HG03354 (cell line): Measurements from ENCODE around the gene CFDP1.

Source experiments
- ATAC-seq: cut with Tn5 transposase; IDR thresholded peaks from one replicate; pipeline ENCODE4 v1.9.1; 2021; ENCODE audit warnings: mild to moderate bottlenecking; ENCODE audit not compliant: unreplicated experiment, poor library complexity, severe bottlenecking

Gene CFDP1

GRCh38 chr16:75244844-75245758, 188.2 kb downstream of the CFDP1 start:
- ATAC-seq, result peak; percentile 39

- ATAC-seq, result no peak
Observed at GRCh38 chr16:75244225-75244809, 189.0 kb downstream of the CFDP1 start.
